ENCODE measurements around the gene REELD1.

DNA sequence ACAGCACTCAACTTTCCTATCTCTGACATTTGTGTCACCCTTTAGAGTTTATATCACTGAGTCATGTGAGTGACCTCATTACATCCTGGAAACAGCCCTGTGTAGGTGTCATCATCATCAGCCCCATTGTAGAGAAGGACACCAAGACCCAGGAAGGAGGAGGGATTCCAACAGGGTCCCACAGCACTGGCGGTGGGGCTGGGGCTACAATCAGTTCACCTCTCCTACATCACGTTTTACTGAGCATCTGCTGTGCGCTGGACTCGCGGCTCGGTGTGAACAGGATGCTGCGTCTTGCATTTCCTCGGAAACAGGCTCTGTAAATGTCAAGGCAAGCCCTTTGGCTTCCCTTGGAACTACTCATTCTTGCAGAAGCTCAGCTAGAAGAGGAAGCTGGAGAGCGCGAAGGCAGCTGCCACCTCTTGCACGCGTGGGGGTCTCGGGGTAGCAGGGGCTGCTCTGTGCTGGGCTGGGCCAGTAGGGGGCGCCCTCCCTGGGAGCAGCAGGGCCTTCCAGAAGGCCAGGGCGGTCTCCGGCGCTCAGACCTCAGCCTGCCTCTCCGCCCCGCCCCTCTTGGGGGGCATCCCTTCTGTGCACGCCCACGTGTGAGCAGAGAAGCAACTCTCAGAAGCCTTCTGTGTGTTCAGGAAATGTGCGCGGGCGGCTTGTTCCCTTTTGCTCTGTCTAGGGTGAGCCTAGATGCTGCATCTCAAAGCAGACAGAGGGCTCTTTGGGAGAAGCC lies 29.0 kb downstream of the REELD1 start:
- TF ChIP-seq, protein P1, sequence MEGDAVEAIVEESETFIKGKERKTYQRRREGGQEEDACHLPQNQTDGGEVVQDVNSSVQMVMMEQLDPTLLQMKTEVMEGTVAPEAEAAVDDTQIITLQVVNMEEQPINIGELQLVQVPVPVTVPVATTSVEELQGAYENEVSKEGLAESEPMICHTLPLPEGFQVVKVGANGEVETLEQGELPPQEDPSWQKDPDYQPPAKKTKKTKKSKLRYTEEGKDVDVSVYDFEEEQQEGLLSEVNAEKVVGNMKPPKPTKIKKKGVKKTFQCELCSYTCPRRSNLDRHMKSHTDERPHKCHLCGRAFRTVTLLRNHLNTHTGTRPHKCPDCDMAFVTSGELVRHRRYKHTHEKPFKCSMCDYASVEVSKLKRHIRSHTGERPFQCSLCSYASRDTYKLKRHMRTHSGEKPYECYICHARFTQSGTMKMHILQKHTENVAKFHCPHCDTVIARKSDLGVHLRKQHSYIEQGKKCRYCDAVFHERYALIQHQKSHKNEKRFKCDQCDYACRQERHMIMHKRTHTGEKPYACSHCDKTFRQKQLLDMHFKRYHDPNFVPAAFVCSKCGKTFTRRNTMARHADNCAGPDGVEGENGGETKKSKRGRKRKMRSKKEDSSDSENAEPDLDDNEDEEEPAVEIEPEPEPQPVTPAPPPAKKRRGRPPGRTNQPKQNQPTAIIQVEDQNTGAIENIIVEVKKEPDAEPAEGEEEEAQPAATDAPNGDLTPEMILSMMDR (IDR thresholded peaks at IDR 0.05; ENCODE audit: insufficient read depth, low read depth, low read length): no peak
- no peak for TF ChIP-seq EZH2 (IDR thresholded peaks at IDR 0.05; ENCODE audit: insufficient read depth, low read length)

Data from astrocyte (in vitro differentiated cells and primary cell).